IPS-18c (cell line): Measurements from ENCODE around the gene CPB1.
"Not testable (repeated sequence)": the region's sequence is repeated elsewhere in the genome, so short reads cannot be mapped to it uniquely, and the experiment has no call there.

Experiments used
- H3K4me3 ChIP-seq: 2 replicates; pipeline ENCODE4 v1.7.0; 2013; ENCODE audit warnings: low read depth, mild to moderate bottlenecking, low read length, moderate library complexity; ENCODE audit not compliant: insufficient read depth
- H3K9me3 ChIP-seq: one replicate; pipeline ENCODE4 v1.6.1; 2013; ENCODE audit warnings: mild to moderate bottlenecking, low read length, moderate library complexity; ENCODE audit not compliant: control insufficient read depth, insufficient read depth

The CPB1 gene

DNA sequence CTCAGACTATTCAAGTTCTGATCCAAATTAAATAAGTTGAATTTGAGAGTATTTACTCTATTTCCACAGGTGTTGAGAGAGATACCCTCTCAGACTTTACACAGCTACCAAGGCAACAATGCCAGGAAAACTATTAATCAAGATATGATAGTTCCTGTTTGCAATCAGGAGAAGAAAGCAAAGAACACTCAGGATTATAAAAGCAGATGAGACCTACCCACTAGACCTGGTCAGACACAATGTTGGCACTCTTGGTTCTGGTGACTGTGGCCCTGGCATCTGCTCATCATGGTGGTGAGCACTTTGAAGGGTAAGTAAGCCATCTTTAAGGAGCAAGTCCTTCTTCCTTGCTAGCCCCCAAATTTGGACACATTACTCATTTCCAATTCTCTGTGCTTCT lies at the start of gene CPB1:
Gene CPB1, plus strand, starts transcription at position 227 of the 400 bp plus-strand sequence. Its CDS starts 13 bp downstream, at position 240.
- H3K4me3 ChIP-seq, result no peak within 1 kb of the TSS
- no peaks in the 10 kb centered on the region for H3K9me3 ChIP-seq

DNA sequence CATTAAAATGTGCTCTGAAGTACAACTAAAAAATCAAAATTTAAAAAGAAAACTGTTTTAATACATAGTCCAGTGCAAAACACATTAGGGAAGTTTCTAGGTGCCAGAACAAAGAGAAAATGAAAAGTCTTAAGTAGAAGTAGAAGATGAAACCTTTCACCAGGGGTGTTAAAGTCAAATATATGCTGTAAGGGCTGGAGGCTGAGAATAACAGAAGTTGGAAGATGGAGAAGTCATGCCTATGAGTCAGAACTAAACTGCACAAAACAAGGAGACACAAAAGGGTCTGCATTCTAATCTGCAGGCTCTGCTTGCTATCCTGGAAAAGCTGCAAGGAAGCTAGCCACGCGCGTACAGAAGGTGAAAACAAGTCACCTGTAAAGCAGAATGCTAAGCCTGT lies 48.7 kb upstream of the CPB1 start:
- Histone ChIP-seq H3K4me3 (no peak overlapping the region), H3K9me3 (no peaks in the 10 kb centered on the region)

DNA sequence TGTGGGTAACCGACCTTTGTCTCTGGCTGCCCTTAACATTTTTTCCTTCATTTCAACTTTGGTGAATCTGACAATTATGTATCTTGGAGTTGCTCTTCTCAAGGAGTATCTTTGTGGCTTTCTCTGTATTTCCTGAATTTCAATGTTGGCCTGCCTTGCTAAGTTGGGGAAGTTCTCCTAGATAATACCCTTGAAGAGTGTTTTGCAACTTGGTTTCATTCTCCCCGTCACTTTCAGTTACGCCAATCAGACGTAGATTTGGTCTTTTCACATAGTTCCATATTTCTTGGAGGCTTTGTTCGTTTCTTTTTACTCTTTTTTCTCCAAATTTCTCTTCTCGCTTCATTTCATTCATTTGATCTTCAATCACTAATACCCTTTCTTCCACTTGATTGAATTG lies 42.6 kb upstream of the CPB1 start:
- not testable (repeated sequence) for H3K9me3 ChIP-seq, H3K4me3 ChIP-seq

DNA sequence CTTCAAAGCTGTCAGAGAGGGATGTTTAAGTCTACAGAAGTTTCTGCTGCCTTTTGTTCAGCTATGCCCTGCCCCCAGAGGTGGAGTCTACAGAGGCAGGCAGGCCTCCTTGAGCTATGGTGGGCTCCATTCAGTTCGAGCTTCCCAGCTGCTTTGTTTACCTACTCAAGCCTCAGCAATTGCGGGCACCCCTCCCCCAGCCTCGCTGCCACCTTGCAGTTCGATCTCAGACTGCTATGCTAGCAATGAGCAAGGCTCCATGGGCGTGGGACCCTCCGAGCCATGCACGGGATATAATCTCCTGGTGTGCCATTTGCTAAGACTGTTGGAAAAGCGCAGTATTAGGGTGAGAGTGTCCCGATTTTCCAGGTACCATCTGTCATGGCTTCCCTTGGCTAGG lies 41.5 kb upstream of the CPB1 start:
- not testable (repeated sequence) for H3K4me3 ChIP-seq

DNA sequence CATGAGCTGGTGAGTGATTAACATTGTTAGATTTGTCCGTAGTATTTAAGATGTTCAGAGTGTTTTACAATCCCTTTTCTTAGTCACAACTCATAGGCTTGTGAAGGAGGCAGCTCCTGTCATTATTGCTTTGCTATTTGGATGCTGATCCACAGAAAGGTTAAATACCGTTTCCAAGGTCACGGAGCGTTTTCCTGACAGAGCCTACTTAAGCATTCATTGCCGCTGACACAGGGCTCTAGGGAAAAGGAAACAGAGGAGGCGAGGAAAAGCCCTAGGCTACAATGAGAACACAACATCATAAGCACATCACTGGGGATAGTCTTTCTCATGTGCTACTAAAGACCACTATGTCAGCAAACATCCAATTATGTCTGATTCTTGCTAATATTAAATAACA lies 38.5 kb upstream of the CPB1 start:
- no peaks in the 10 kb centered on the region for H3K9me3 ChIP-seq
- H3K4me3 ChIP-seq, result no peak overlapping the region

More for the DNA sequence above, 41.5 kb upstream of the CPB1 start:
- H3K9me3 ChIP-seq, result not testable (repeated sequence)

DNA sequence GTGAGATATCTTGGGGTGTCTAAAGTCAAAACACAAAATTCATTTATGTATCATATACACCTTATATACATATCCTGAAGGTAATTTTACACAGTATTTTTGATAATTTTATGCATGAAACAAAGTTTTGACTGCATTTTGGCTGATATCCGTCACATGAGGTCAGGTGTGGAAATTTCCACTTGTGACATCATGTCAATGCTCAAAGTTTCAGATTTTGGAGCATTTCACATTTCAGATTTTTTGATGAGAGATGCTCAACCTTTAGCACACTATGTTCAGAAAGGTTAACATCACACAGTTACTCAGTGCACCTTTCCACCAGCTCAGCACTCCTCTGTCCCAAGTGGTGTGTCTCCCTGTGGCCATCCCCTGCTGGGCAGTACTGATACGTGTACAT lies 37.7 kb upstream of the CPB1 start:
- Histone ChIP-seq H3K9me3 (no peaks in the 10 kb centered on the region), H3K4me3 (no peak overlapping the region)

DNA sequence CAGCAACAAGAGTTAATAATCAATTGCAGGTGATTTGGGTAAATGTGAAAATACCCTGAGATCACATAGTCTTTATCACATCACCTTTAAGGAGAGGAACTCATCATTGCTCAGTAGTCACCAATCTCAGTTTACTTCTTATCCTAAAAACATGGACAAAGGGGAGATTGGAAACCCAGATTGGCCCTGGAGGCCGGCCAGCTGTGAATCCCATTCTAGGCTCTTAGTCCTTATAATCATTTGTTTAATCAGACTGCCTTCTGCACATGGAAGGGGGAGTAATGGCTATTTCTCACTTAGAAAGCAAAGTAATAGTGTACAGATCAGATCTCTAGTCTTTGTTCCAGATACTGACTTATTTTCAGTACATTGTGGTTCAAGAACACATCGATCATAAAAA lies 37.2 kb upstream of the CPB1 start:
- Histone ChIP-seq H3K9me3 (no peaks in the 10 kb centered on the region), H3K4me3 (no peak overlapping the region)

DNA sequence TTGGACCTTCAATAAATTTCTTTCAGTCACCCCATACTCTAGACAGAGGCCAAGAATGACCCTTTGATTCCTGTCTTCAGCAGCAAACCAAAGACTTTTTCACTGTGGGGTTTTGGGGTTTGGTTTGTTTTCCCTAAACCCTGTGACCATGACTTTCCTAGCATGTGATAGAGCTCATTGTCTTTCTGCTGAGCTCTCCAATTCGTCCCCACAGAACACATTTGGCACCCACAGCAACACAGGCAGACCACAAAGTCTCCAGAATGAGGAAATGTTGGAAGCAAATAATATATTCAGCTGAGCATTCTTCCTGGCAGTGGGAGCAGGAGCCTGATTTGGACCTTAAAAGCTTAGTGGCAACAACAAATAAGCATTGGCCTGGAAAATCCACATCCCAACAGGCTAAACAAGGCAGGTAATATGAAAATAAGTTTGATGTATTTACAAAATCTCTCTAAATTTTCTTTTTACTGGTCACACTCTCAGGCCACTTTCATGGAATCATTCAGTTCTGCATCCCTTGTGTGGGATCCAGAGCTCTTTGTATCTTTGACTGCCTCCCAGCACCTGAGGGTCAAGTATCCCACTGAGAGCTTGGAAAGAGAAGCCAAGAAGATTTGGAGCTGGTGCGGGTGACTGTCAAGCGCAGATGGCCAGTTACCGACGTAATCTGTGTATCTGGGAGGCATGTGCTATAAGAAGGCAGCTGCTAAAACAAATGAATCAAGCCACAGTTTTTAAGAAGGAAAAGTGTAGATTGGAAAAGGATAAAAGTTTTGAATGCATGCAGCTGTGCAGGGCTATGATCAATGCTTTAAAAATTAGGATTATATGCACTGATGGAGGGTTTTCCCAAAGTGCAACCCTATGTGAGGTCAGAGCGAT lies 36.5 kb upstream of the CPB1 start:
- H3K9me3 ChIP-seq, result no peaks in the 10 kb centered on the region

DNA sequence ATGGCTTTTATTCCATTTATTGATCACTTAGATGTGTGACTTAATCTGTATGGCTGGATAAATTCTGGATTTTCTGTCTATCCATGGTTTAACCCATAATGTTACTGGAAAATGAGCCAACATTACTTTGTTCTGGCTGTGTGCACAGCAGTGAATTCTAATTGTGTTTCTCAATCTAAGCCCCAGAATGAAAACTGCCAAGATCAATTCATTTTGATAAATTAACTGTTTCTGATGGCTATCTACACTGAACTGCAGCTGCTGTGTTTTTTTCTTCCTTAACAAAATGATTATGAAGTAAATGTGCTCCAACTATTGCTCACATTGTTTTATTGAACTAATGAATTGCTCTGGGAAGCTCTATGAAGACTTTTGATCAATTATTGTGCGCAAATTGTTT lies 35.7 kb upstream of the CPB1 start:
- H3K4me3 ChIP-seq, result no peak overlapping the region
- H3K9me3 ChIP-seq, result no peaks in the 10 kb centered on the region

More for the DNA sequence above, 36.5 kb upstream of the CPB1 start:
- H3K4me3 ChIP-seq, result no peak overlapping the region

DNA sequence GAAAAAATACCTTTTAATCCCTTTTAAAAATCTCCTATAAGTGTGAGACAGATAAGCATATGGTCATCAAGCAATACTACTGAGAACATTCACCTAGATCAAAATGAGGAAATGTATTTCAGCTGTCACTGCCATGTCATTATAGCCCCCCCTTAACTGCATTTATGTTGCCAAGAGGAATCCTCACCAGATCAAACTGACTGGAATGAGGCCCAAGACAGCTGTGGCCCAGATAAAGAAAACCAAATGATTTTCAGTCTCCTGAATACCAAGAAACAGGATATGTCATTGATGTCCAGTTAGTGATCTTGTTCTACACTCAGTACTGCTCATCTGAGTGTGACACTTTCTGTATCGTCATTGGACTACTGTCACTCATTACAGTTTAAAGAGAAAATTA lies 35.1 kb upstream of the CPB1 start:
- Histone ChIP-seq H3K4me3 (no peak overlapping the region), H3K9me3 (no peaks in the 10 kb centered on the region)

DNA sequence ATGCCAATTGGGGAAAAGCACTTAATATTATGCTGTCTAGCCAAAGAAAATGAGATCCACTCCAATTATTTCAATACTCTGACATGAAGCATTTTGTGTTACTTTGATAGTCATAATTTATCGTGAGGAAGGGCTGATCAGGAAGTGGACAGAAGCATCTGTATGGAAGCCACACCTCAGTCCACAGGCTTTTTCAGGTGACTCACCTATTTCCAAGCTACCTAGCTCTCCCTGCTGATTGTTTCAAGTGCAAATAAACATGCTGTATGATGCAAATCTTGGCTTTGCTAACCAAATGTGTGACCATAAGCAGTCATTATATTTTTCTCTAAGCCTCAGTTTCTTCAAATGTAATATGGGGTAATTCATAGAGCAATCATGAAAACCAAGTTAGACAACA lies 30.8 kb upstream of the CPB1 start:
- no peak overlapping the region for H3K4me3 ChIP-seq
- no peaks in the 10 kb centered on the region for H3K9me3 ChIP-seq

DNA sequence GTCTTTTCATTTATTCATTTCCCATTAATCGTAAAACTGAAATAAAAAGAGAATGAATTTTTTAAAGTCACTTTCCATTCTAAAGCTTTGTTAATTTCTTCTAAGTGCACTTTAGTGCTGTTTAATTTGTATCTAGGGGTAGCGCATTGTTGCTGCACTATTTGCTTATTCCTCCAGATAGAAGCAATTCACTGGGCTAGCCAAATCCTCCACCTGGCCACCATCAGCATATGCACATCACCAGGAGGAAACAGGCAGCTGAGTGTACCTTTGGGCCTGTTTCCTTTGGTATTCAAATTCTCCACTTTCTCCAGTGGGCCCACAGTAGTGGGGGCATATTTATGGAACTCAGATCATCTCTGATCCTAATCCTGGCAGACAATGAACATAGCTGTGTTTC lies 29.8 kb upstream of the CPB1 start:
- Histone ChIP-seq H3K4me3 (no peak overlapping the region), H3K9me3 (no peaks in the 10 kb centered on the region)

DNA sequence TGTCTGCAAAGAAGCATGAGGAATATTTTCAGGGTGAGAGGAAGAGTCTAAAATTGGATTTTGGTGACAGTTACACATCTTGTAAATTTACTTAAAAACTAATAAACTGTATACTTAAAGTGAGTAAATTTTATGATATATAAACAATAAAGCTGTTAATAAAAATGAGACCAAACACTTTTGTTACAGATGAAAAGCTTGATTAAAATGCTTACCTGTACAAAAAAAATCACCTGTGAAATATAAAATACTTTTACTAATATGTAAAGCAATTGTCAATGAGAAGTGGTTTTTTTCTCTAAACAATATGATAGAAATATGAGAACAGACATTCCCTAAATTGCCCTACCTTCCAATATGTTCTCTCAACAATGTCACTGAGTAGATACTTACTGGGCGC lies 27.2 kb upstream of the CPB1 start:
- H3K4me3 ChIP-seq, result no peak overlapping the region

DNA sequence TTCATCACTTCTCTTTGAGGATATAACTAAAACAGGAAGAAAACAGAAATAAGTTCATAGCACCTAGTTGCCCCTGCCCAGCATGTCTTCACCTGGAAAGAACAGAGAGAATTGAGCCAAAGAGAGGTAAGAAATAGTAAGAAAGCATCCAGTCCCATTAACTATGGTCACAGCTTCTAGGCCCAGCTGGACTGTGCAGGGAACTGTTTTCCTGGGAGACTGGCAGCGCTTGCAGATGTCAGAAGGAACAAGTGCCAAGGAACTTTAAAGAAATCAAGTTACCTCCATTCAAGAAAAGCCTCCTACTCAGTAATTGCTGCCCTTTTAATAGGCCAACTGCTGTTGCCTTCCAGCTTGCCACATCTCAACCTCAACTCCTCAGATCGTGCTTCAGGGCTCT lies 17.8 kb upstream of the CPB1 start:
- no peaks in the 10 kb centered on the region for H3K9me3 ChIP-seq
- H3K4me3 ChIP-seq, result no peak overlapping the region

More for the DNA sequence above, 27.2 kb upstream of the CPB1 start:
- H3K9me3 ChIP-seq, result no peaks in the 10 kb centered on the region

DNA sequence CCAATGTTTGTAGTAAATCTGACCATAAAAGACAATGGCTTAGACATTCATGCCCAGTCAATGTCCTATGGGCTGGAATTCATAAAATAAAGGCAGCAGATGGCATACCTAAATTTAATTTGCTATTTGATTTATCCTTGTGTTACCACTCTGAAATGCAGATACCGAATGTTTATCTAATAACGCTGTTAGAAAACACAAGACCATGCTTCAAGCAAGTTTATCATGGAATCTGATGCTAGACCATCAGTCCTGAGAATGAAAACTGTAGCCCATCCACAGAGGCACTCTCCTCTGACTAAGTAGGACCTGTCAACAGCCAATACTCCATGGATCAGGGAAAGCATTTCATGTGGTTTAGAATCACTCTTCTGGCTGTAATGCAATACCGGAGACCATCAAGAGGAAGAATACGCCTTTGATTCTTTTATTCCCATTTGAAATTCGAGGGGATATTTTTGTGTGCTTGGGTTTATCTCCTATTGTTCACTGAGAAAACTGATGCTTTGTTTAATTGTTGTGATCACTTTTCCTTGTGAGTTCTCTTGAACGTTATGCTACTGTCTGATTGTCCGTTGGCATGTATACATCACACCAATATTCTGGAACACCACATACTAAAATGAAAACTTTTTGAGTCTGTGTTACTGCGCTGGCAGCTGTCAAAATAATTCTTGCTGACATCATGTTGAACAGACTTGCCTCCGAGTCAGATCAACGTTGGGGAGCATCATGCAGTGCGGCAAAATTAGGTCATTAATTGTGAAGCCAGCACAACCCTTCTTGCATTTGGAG lies 12.1 kb upstream of the CPB1 start:
- Histone ChIP-seq H3K4me3 (no peak overlapping the region), H3K9me3 (no peaks in the 10 kb centered on the region)

DNA sequence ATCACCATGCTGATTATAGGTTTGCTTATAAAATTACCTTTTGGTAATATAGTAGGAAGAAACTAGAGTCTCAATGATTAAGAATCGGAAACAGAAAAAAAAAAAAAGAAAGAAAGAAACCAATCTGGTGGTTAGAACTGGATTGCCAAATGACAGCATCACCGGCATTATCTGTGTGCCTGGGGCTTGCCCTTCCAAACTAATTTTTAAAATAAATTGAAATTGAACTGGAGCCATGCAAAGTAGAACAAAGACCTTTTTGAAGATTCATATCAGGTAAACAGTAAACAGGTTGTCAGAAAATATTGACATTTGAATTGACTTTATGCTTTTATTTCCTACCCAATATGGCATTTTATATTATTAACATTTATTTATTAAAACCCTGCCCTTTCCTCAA lies 11.2 kb upstream of the CPB1 start:
- no peak overlapping the region for H3K4me3 ChIP-seq
- no peaks in the 10 kb centered on the region for H3K9me3 ChIP-seq

DNA sequence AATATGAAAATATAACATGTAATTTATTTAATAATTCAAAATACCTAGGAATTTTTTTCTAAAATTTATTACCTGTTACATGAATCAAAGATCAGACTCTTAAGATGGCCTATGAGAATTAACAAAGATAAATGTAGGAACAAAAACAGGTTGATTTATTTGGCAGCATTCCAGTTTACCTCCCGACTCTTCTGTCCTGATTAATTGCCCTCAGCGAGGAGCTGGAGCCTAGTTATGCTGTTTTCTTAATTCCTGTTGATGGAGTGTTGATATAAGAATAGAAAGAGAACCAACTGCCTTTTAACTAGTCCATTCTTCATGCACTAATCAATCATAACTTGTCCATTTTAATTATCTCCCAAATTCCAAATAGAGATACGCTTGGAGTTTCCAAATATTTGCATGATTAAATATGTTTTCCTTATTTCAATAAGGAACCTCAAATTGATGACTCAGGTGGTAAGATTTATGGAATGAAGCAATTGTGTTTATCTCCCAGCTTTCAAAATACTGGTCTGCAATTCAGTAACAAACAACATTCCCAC lies 10.6 kb upstream of the CPB1 start:
- Histone ChIP-seq H3K4me3 (no peak overlapping the region), H3K9me3 (no peaks in the 10 kb centered on the region)
